ENCODE data around the gene PRSS36. TPM values are rescaled to one million over a fixed set of nuclear protein-coding genes. Genes with fewer than 3 reads are reported as not detected.
"Not testable (repeated sequence)": the region's sequence is repeated elsewhere in the genome, so short reads cannot be mapped to it uniquely, and the experiment has no call there.

PRSS36 gene
- total RNA-seq: 3.5 TPM
- long read RNA-seq, partial matches to known transcripts: 3 of 6 reads
- long read RNA-seq, other reads (novel, unspliced or antisense): 3 of 6 reads

DNA sequence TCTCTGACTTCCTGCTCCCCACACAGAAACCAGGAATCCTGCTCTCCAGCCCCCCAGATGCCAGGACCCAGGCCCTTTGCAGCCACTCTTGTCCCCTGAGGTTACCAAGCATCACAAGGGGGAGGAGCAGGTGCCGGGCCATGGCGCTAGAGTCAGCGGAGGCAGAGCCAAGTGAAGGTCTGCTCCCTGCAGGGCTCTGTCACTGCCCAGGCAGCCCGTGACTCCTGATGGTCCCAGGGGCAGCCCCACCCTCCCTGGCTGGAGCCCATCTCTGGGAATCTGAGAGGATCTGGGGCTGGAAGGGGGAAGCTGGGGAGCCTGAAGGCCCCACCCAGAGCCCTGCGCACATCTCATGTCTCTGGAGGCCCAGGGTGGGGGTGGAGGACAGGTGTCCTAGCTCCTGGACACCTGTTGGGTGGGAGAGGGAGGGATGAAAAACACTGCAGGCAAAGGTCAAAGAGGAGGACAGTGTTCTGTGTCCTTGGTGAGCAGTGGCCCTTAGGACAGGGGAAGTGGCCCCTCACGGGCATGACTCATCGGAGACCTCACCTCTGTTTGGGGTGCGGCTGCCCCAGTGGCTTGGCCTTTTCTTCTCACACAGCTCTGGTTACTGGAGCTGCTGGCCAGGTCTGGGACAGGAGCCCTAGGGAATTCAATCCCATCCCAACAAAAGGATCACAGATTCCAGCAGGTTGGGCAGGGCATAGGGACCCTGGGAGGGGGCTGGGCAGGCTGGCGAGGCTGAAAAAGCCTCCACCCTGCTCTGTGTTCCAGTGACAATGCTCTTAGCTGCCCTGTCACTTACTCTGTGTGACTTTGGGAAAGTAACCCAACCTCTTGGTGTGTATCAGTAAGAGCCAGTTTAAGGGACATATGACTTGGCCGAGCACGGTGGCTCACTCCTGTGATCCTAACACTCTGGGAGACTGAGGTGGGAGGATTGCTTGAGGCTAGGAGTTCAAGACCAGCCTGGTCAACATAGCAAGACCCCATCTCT, at the start of gene PRSS36:
Gene PRSS36 (minus strand): TSS at position 173 of the 997 bp plus-strand sequence. CDS start 31 bp downstream, at position 142.
- peak; percentile 1 for ATAC-seq
- intact Hi-C loops (cut with DNase I): no loop called here

DNA sequence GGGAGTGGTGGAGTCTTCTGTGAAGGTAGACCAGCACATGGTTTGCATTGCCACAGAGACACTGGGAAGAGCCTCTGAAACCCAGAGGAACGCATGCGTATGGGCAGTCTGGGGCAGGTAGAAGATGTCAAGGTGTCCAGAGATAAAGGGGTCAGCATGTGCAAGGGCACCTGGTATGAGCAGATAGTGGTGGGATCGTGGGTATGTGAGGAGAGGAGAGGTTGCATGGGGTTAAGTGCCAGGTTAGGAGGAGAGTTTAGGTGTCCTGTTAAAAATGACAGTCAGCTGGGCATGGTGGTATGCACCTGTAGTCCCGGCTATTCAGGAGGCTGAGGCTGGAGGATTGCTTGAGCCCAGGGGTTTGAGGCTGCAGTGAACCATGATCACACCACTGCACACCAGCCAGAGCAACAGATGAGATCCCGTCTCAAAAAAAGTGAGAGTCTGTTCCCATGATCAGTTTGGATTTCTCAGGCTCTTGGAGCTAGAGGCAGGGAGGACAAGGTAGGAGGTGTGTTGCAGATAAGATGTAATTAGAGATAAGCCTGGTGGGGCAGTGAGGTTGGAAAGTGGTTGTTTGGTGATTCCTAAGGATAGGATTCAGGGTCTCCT, 49.7 kb upstream of the PRSS36 start:
- Histone ChIP-seq H3K4me3 (no peak overlapping the region), H3K9me3 (no peaks in the 10 kb centered on the region), H3K4me1 (peaks cover 11% of the 10 kb centered on the region), H3K36me3 (peaks cover 32% of the 10 kb centered on the region), H3K27me3 (no peaks in the 10 kb centered on the region), H3K27ac (no peak overlapping the region)
- intact Hi-C loops (cut with DNase I): loop anchor here (10.0 kb wide), 1 partner anchor 55 kb away; the partner anchor contains the start of gene ITGAM
- TF ChIP-seq, protein P1, sequence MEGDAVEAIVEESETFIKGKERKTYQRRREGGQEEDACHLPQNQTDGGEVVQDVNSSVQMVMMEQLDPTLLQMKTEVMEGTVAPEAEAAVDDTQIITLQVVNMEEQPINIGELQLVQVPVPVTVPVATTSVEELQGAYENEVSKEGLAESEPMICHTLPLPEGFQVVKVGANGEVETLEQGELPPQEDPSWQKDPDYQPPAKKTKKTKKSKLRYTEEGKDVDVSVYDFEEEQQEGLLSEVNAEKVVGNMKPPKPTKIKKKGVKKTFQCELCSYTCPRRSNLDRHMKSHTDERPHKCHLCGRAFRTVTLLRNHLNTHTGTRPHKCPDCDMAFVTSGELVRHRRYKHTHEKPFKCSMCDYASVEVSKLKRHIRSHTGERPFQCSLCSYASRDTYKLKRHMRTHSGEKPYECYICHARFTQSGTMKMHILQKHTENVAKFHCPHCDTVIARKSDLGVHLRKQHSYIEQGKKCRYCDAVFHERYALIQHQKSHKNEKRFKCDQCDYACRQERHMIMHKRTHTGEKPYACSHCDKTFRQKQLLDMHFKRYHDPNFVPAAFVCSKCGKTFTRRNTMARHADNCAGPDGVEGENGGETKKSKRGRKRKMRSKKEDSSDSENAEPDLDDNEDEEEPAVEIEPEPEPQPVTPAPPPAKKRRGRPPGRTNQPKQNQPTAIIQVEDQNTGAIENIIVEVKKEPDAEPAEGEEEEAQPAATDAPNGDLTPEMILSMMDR (IDR thresholded peaks at IDR 0.05): no peak
- DNase-seq: no peak
- ATAC-seq: no peak

More for the DNA sequence above, at the start of gene PRSS36:
- Histone ChIP-seq H3K9me3 (no peaks in the 10 kb centered on the region), H3K4me3 (no peak within 1 kb of the TSS), H3K27me3 (peaks cover 14% of the 10 kb centered on the region), H3K27ac (no peak within 1 kb of the TSS), H3K4me1 (no peaks in the 10 kb centered on the region), H3K36me3 (no peaks in the 10 kb centered on the region)
- no peak for DNase-seq
- TF ChIP-seq, protein P1 (IDR thresholded peaks at IDR 0.05): no peak

DNA sequence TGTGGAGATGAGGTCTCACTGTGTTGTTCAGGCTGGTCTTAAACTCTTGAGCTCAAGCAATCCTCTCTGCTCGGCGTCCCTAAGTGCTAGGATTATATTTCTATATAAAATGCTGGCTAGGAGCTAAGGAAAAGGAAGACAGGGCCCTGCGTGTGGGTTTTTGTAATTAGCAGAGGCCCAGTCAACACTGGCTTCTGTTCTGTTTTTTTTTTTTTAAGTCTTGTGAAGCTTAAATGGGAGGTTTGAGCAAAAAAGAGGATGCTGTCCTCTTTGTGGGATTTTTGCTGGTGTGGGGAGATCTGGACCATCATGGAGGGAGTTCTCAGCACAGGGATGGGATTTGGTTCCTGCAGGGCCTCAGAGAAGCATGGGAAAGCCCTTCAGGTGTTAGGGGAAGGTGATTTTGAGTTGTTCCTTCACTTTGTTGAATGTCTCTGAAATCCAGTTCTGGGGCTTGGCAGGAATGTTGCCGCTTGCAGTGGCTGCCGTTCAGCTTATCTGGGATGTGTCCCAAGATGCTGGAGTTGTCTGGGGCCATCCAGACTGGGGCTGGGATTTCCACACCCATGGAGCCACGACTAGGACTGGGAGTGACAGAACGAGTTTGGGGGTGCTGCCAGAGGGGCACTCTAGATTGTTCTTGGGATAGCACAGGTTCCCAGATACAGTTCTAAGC, 48.5 kb upstream of the PRSS36 start:
- Histone ChIP-seq H3K27ac (no peak overlapping the region), H3K27me3 (no peaks in the 10 kb centered on the region), H3K4me3 (no peak overlapping the region), H3K36me3 (peaks cover 43% of the 10 kb centered on the region), H3K4me1 (peaks cover 11% of the 10 kb centered on the region), H3K9me3 (no peaks in the 10 kb centered on the region)
- DNase-seq (no peak), ATAC-seq (no peak)
- TF ChIP-seq, protein P1 (IDR thresholded peaks at IDR 0.05): no peak
- intact Hi-C loops (cut with DNase I): no loop called here

DNA sequence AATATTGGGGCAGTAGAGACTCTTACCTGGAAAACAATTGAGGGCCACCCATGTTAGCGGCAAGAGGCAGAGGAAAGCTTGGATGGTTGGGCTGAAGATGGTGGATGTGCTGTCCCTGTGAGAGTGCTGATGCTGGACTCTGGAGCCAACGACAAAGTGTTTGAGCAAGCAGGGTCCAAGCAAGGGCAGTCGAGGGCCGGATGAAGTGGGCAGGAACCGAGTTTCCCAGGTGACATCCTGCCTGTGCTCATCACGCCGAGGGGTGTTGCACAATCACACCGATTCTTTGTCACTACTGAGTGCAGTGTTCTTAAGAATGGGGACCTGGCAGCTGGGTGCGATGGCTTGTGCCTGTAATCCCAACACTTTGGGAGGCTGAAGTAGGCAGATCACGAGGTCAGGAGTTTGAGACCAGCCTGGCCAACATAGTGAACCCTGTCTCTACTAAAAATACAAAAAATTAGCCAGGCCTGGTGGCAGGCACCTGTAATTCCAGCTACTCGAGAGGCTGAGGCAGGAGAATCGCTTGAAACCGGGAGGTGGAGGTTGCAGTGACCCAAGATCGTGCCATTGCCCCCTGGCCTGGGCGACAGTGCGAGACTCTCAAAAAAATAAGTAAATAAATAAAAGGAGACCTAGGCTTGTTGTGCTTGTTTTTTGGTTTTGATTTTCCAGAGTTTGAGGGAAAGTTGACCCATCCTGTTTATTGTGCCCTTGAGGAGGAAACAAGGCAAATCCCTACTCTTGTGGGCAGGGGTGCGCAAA, 46.6 kb upstream of the PRSS36 start:
- Histone ChIP-seq H3K4me3 (no peak overlapping the region), H3K36me3 (peaks cover 61% of the 10 kb centered on the region), H3K27ac (no peak overlapping the region), H3K27me3 (no peaks in the 10 kb centered on the region), H3K9me3 (no peaks in the 10 kb centered on the region), H3K4me1 (peaks cover 7% of the 10 kb centered on the region)
- ATAC-seq: no peak
- TF ChIP-seq, protein P1 (IDR thresholded peaks at IDR 0.05): no peak
- intact Hi-C loops (cut with DNase I): no loop called here
- no peak for DNase-seq

DNA sequence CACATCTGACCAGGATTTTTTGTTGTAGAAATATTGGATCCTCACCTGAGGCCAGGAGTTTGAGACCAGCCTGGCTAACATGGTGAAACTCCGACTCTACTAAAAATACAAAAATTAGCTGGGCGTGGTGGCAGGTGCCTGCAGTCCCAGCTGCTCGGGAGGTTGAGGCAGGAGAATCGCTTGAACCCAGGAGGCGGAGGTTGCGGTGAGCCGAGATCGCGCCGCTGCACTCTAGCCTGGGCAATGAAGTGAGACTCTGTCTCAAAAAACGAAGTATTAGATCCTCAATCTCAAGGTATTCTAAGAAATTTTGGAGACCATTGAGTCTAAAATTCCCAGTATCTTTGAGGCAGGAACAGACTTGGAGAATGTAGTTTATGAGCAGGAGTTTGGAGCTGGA, 46.0 kb upstream of the PRSS36 start:
- H3K4me1 ChIP-seq; H3K27me3 ChIP-seq; ATAC-seq; intact Hi-C loops (cut with DNase I); H3K4me3 ChIP-seq; H3K9me3 ChIP-seq; H3K27ac ChIP-seq; DNase-seq: not testable (repeated sequence)
- peaks cover 67% of the 10 kb centered on the region for H3K36me3 ChIP-seq
